ENCODE results near the gene SPRYD3.
"Not testable (repeated sequence)": the region's sequence is repeated elsewhere in the genome, so short reads cannot be mapped to it uniquely, and the experiment has no call there.

The SPRYD3 gene

GRCh38 chr12:53101931-53102781 lies 23.0 kb upstream of the SPRYD3 start:
- ATAC-seq, result no peak

GRCh38 chr12:53101266-53101665 lies 22.1 kb upstream of the SPRYD3 start:
- ATAC-seq, result no peak

GRCh38 chr12:53100466-53101151 lies 21.4 kb upstream of the SPRYD3 start:
- no peak for ATAC-seq

- ATAC-seq, result peak; percentile 75 to 76
Measured at GRCh38 chr12:53099071-53099882, 20.1 kb upstream of the SPRYD3 start.

- ATAC-seq, result peak in 1 of 2 donors; percentile 9
Measured at GRCh38 chr12:53098354-53098981, 19.3 kb upstream of the SPRYD3 start.

GRCh38 chr12:53097564-53098353 lies 18.6 kb upstream of the SPRYD3 start, which contains the start of gene IGFBP6:
IGFBP6 (plus strand) TSS chr12:53097667; CDS start chr12:53097718, 51 bp downstream.
- peak; percentile 61 to 64 for ATAC-seq

- ATAC-seq, result no peak
Measured at GRCh38 chr12:53097207-53097563, 18.0 kb upstream of the SPRYD3 start.

GRCh38 chr12:53096759-53097158 lies 17.6 kb upstream of the SPRYD3 start:
- no peak for ATAC-seq

- no peak for ATAC-seq
Measured at GRCh38 chr12:53096089-53096741, 17.0 kb upstream of the SPRYD3 start.

- not testable (repeated sequence) for ATAC-seq
Measured at GRCh38 chr12:53095596-53095895, 16.4 kb upstream of the SPRYD3 start.

GRCh38 chr12:53094796-53095595 lies 15.8 kb upstream of the SPRYD3 start:
- not testable (repeated sequence) for ATAC-seq

- ATAC-seq, result no peak
Measured at GRCh38 chr12:53094394-53094787, 15.2 kb upstream of the SPRYD3 start.

GRCh38 chr12:53093777-53094393 lies 14.7 kb upstream of the SPRYD3 start:
- ATAC-seq, result no peak

- ATAC-seq, result no peak
Measured at GRCh38 chr12:53091756-53092155, 12.6 kb upstream of the SPRYD3 start.

GRCh38 chr12:53090554-53090953 lies 11.4 kb upstream of the SPRYD3 start:
- no peak for ATAC-seq

- ATAC-seq, result no peak
Measured at GRCh38 chr12:53090105-53090504, 10.9 kb upstream of the SPRYD3 start.

GRCh38 chr12:53086361-53086760 lies 7.2 kb upstream of the SPRYD3 start:
- no peak for ATAC-seq

GRCh38 chr12:53082637-53083175 lies 3.5 kb upstream of the SPRYD3 start:
- ATAC-seq, result peak; percentile 6 to 7

GRCh38 chr12:53078425-53079225 lies 565 bp downstream of the SPRYD3 start:
- peak; percentile 12 to 16 for ATAC-seq
